Epithelial cell of prostate (primary cell): ENCODE results near the gene MLPH.
A peak's percentile ranks its signal among the peaks of the same experiment; 100 is the strongest.

ENCODE experiments used
- DNase-seq: peaks from one replicate; pipeline ENCODE4 v3.0.0-alpha.2; 2011; ENCODE audit warnings: low read depth, low spot score
- H3K27ac ChIP-seq: fragments of 450-650 bp; 2 replicates; pipeline ENCODE4 v1.5.1; 2017; ENCODE audit warnings: mild to moderate bottlenecking

MLPH gene

GRCh38 chr2:237486819-237487448 is at the start of gene MLPH:
Gene MLPH (plus strand): TSS chr2:237487251. CDS start chr2:237493427, 6,176 bp downstream.
- H3K27ac ChIP-seq = peak within 1 kb of the TSS; percentile 20
- DNase-seq = no peak

- no peak for DNase-seq
- H3K27ac ChIP-seq = no peak overlapping the region
Observed at GRCh38 chr2:237437566-237437965, 49.5 kb upstream of the MLPH start.

- H3K27ac ChIP-seq = no peak overlapping the region
- no peak for DNase-seq
Observed at GRCh38 chr2:237438080-237438940, 48.7 kb upstream of the MLPH start.

DNA sequence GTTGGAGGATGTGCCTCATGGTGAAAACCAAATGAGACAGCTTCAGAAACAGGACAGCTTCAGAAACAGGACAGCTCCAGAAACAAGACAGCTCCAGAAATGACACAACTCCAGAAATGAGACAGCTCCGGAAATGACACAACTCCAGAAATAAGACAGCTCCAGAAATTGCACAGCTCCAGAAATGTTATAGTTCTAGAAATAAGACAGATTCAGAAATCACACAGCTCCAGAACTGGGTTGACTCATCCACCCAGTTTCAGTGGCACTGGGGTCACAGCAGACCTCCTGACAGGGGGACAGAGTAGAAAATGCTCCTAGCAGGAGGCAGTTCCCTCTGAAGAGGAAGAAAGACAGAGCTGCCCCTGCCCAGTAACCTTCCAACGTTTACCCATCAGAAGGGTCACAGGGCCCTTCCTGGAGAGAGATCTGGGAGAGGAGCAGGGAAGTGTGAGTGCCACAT is 46.2 kb upstream of the MLPH start:
- DNase-seq = no peak
- no peak overlapping the region for H3K27ac ChIP-seq

DNA sequence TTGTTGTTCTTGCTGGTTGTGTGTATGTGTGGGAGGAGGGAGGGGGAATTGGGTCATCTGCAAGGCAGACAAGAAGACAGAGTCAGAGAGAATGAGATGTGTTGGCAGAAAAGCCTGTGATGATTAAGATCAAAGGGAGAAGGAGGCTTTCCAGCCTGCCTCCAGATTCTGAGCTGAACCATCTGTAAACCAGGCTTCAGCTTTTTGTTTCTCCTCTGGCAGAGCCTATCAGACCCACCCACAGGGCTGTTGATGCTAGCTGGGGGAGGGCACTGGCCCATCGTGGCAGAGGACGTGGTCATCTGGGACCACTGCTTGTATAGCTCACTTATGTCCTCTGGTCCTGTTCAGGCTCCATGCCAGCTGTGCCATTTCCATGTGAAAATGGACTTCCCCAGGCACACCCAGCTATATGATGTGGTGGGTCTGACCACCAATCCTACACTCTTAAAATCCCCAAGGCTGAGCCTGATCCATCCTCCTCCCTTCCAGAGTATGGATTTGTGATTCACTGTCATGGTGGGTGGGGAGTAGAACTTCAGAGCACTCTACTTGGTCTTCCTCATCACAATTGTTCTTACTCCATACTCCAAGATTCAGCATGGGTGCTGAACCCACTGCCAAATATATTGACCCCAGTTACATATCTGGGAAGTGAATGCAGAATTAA is 45.3 kb upstream of the MLPH start:
- DNase-seq = no peak
- no peak overlapping the region for H3K27ac ChIP-seq

GRCh38 chr2:237444071-237444470 is 43.0 kb upstream of the MLPH start:
- no peak overlapping the region for H3K27ac ChIP-seq
- no peak for DNase-seq

DNA sequence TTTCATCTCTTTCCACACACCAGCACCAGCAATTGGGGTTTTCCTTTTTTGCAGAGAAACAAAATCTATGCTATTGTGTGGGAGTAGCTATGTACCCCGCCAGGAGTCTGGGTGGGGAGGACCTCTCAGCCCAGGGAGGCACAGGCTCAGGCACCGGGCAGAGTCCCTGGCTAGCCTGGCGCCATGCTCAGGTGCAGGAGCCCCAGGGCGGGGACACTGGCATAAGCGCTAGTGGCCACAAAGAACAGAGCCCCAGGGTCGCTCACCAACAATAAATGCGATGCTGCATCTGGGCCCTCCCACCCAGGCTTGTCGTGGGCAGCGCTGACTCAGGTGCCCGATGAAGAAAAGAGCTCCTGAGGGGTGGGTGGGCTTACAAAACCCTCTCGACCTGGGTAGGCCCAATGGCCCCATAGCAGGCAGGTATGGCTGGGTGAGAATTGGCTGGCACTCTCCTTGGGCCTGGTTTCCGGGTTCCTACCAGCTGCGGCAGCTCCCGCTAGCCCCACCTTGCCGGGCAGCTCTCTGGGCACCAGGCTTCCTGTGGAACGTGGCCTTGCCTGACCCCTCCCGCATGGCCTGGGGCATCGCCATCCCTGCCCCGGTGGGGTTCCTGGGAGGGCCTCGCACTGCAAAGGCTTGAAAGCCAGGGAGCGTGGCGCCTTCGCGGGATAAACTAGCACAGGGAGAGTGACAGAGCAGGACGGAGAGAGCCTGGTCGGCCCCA is 41.3 kb upstream of the MLPH start:
- no peak overlapping the region for H3K27ac ChIP-seq

DNA sequence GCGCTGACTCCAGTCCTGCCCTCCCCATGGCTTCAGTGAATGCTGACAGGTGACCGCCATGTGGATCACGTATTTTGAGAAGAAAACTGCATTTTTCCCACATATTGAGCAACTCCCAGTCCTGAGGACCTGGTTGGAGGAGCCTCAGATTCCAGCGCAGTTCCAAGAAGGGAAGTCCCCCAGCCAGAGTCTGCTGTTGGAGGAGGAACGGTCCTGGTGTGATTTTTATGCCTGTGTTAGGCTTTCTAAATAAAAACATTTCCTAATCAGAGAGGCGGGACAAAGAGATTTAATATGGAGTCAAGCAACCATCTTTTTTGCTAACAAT is 40.7 kb upstream of the MLPH start:
- H3K27ac ChIP-seq = no peak overlapping the region
- DNase-seq = no peak

More for the DNA sequence above, 41.3 kb upstream of the MLPH start:
- DNase-seq = no peak

- no peak for DNase-seq
- H3K27ac ChIP-seq = no peak overlapping the region
Observed at GRCh38 chr2:237447496-237447895, 39.6 kb upstream of the MLPH start.

- no peak overlapping the region for H3K27ac ChIP-seq
- DNase-seq = no peak
Observed at GRCh38 chr2:237448171-237448570, 38.9 kb upstream of the MLPH start.

DNA sequence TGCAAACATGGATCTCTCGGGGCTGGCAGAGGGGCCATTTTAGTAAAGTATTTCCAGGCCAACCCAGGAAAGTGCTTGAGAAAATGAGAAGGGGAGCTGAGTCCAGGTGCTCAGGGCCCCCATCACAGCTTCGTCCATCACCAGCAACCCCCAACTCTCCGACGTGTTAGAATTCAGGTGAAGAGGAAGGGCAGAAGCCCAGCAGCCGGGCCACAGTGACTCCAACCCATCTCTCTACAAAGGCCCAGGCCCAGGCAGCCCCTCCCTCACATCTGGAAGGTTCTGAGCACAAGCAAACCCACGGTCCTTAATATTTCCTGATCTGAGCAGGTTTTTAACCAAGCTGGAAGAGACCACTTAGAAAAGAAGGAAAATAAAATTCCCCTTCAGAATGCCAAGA is 38.4 kb upstream of the MLPH start:
- DNase-seq = no peak
- H3K27ac ChIP-seq = no peak overlapping the region

- no peak overlapping the region for H3K27ac ChIP-seq
- no peak for DNase-seq
Observed at GRCh38 chr2:237449193-237449881, 37.7 kb upstream of the MLPH start.

GRCh38 chr2:237450108-237450507 is 36.9 kb upstream of the MLPH start:
- no peak overlapping the region for H3K27ac ChIP-seq
- DNase-seq = no peak

DNA sequence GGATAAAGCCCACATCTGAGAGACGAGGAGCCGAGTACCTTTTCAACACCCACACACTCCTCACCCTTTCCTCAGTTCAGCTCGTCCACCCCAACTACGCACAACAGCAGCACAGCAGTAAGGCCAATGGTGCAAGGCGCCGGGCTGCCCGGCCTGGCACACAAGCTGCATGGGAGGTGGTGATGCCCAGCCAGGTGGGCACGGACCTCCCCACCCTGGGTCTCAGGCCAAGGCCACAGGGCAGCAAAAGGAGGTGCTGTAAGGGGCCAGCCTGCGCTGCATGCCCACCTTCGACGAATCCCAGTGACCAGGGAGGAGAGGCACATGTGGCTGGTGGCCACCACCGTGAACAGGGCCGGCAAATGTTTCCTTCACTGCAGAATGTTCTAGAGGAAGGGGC is 36.5 kb upstream of the MLPH start:
- no peak overlapping the region for H3K27ac ChIP-seq
- no peak for DNase-seq

GRCh38 chr2:237451643-237452469 is 35.2 kb upstream of the MLPH start:
- DNase-seq = no peak
- no peak overlapping the region for H3K27ac ChIP-seq

DNA sequence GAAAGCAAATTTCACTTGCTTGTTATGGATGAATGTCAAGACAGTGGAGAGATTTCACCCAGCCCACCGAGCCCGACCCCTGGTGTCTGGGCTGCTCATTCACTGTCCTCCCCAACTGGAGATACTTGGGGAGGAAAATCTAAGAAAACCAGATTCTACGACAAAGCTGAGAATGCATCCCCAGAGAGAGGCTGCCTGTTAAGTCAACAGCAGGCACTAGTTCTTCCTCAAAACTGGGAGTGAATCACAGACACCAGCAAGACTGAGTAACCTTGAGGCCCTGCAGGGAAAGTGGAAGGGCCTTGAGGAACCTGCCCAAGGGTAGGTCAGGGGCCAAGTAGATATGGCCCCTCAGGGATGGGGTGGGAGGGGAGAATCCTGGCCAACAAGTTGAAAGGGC is 34.2 kb upstream of the MLPH start:
- DNase-seq = no peak
- no peak overlapping the region for H3K27ac ChIP-seq

GRCh38 chr2:237453671-237454070 is 33.4 kb upstream of the MLPH start:
- no peak overlapping the region for H3K27ac ChIP-seq
- no peak for DNase-seq

GRCh38 chr2:237455764-237456163 is 31.3 kb upstream of the MLPH start:
- H3K27ac ChIP-seq = no peak overlapping the region
- DNase-seq = no peak

- DNase-seq = no peak
- no peak overlapping the region for H3K27ac ChIP-seq
Observed at GRCh38 chr2:237456200-237456843, 30.7 kb upstream of the MLPH start.
